Progenitor cell of endocrine pancreas (in vitro differentiated cells): ENCODE results near the gene XRN1. TPM values are rescaled to one million over a fixed set of nuclear protein-coding genes. Genes with fewer than 3 reads are reported as not detected.

Experiments
- DNase-seq: peaks from one replicate; pipeline ENCODE4 v3.0.0; 2021; ENCODE audit warnings: low spot score; ENCODE audit not compliant: unreplicated experiment
- H3K27ac Mint-ChIP-seq: 2 replicates; pipeline ENCODE4 v1.8.0; 2021; ENCODE audit warnings: mild to moderate bottlenecking, moderate library complexity, mixed read lengths
- H3K27me3 Mint-ChIP-seq: 2 replicates; pipeline ENCODE4 v1.8.0; 2021; ENCODE audit warnings: mixed read lengths
- H3K36me3 Mint-ChIP-seq: 2 replicates; pipeline ENCODE4 v1.8.0; 2022; ENCODE audit warnings: mixed read lengths; ENCODE audit not compliant: insufficient read depth
- H3K4me1 Mint-ChIP-seq: 2 replicates; pipeline ENCODE4 v1.8.0; 2021; ENCODE audit warnings: low read depth, mixed read lengths
- H3K4me3 Mint-ChIP-seq: 2 replicates; pipeline ENCODE4 v1.8.0; 2021; ENCODE audit warnings: low read depth, mild to moderate bottlenecking, moderate library complexity, mixed read lengths
- H3K9me3 Mint-ChIP-seq: 2 replicates; pipeline ENCODE4 v1.8.0; 2021; ENCODE audit warnings: low read depth, mixed read lengths
- CTCF ChIP-seq: fragments of 200-600 bp; sonication (generic); IDR thresholded peaks from one replicate; pipeline ENCODE4 v1.5.0; 2021; ENCODE audit warnings: antibody characterized with exemption, mild to moderate bottlenecking; ENCODE audit not compliant: unreplicated experiment
- total RNA-seq: library from RNA; stranded (reverse); gene quantifications from 2 replicates; pipeline ENCODE4 v1.2.1, GENCODE V29; 2021

Gene XRN1
- total RNA-seq, 1 donor from 2014 or later: 26.9 TPM

- no peak overlapping the region for H3K4me3 Mint-ChIP-seq
- DNase-seq: no peak
- H3K9me3 Mint-ChIP-seq: peaks cover 21% of the 10 kb centered on the region
- peaks cover 52% of the 10 kb centered on the region for H3K36me3 Mint-ChIP-seq
- H3K27ac Mint-ChIP-seq: no peak overlapping the region
- no peaks in the 10 kb centered on the region for H3K27me3 Mint-ChIP-seq
- no peak for TF ChIP-seq CTCF
- no peaks in the 10 kb centered on the region for H3K4me1 Mint-ChIP-seq
These were observed 33.4 kb upstream of the XRN1 start for GRCh38 chr3:142481196-142481595.

GRCh38 chr3:142470826-142471225, 23.0 kb upstream of the XRN1 start:
- H3K9me3 Mint-ChIP-seq: no peaks in the 10 kb centered on the region
- H3K27ac Mint-ChIP-seq: no peak overlapping the region
- H3K27me3 Mint-ChIP-seq: peaks cover 13% of the 10 kb centered on the region
- H3K4me1 Mint-ChIP-seq: peaks cover 8% of the 10 kb centered on the region
- DNase-seq: no peak
- no peak overlapping the region for H3K4me3 Mint-ChIP-seq
- no peak for TF ChIP-seq CTCF
- H3K36me3 Mint-ChIP-seq: peaks cover 19% of the 10 kb centered on the region

- Mint-ChIP-seq H3K27me3 (peaks cover 13% of the 10 kb centered on the region), H3K27ac (no peak overlapping the region), H3K36me3 (peaks cover 16% of the 10 kb centered on the region), H3K4me3 (no peak overlapping the region), H3K9me3 (no peaks in the 10 kb centered on the region), H3K4me1 (peaks cover 8% of the 10 kb centered on the region)
- no peak for DNase-seq
- no peak for TF ChIP-seq CTCF
These were observed 20.6 kb upstream of the XRN1 start for GRCh38 chr3:142468456-142468855.

- no peak for TF ChIP-seq CTCF
- Mint-ChIP-seq H3K27me3 (peaks cover 13% of the 10 kb centered on the region), H3K4me1 (peaks cover 8% of the 10 kb centered on the region), H3K27ac (no peak overlapping the region), H3K36me3 (peaks cover 11% of the 10 kb centered on the region), H3K4me3 (no peak overlapping the region), H3K9me3 (no peaks in the 10 kb centered on the region)
- DNase-seq: no peak
These were observed 19.9 kb upstream of the XRN1 start for GRCh38 chr3:142467768-142468167.

- Mint-ChIP-seq H3K9me3 (no peaks in the 10 kb centered on the region), H3K27me3 (no peaks in the 10 kb centered on the region), H3K27ac (no peak overlapping the region), H3K4me1 (no peaks in the 10 kb centered on the region), H3K36me3 (peaks cover 6% of the 10 kb centered on the region), H3K4me3 (no peak overlapping the region)
- no peak for DNase-seq
- no peak for TF ChIP-seq CTCF
These were observed 12.9 kb upstream of the XRN1 start for GRCh38 chr3:142460689-142461088.

- no peak for TF ChIP-seq CTCF
These were observed 12.1 kb upstream of the XRN1 start for GRCh38 chr3:142459929-142460328.

More at GRCh38 chr3:142459929-142460328, 12.1 kb upstream of the XRN1 start:
- Mint-ChIP-seq H3K4me3 (no peak overlapping the region), H3K9me3 (no peaks in the 10 kb centered on the region), H3K36me3 (peaks cover 7% of the 10 kb centered on the region), H3K4me1 (no peaks in the 10 kb centered on the region), H3K27me3 (no peaks in the 10 kb centered on the region), H3K27ac (no peak overlapping the region)
- no peak for DNase-seq
